ENCODE results near the gene KLHL34.

DNA sequence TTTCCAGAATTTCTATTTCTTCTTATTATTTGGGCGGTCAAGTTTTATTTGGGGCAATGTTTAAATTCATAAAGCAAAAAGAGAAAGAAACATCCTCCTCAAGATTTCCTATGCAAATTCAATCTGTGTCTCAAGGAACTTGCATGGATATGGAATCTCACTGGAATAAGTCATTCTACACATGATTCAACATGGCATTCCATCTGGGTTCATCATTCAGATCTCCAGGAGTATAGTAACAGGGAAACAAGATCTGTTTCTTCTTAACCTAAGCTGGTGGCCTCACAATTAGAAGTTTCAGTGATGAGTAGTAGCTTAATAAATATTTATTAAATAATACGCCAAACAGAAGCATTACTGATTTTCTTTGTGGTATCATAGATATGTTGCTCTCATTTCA is 19.8 kb downstream of the KLHL34 start:
- TF ChIP-seq LEF1 (IDR thresholded peaks at IDR 0.05; ENCODE audit: borderline replicate concordance) (no peak), SUZ12 (IDR thresholded peaks at IDR 0.05) (no peak), ELF4 (IDR thresholded peaks at IDR 0.05) (no peak), BHLHE40 (IDR thresholded peaks at IDR 0.05; ENCODE audit: borderline replicate concordance) (no peak), SP1 (IDR thresholded peaks at IDR 0.05) (no peak), TARDBP (IDR thresholded peaks at IDR 0.05) (no peak), CTBP1 (IDR thresholded peaks at IDR 0.05; ENCODE audit: borderline replicate concordance) (no peak), ZNF384 (IDR thresholded peaks at IDR 0.05) (no peak), FOXM1 (IDR thresholded peaks at IDR 0.05; ENCODE audit: borderline replicate concordance) (no peak), NFRKB (IDR thresholded peaks at IDR 0.05) (no peak), FOXA1 (IDR thresholded peaks at IDR 0.05) (no peak), ARNT (IDR thresholded peaks at IDR 0.05) (no peak), FOXK2 (IDR thresholded peaks at IDR 0.05) (no peak), HDGF (IDR thresholded peaks at IDR 0.05; ENCODE audit: borderline replicate concordance) (no peak)
